Raji (cell line): ENCODE measurements around the gene SUSD3.

Experiments used
- POLR2A ChIP-seq: IDR thresholded peaks from 2 replicates; pipeline ENCODE4 v1.6.1; 2011; ENCODE audit warnings: low read depth, low read length, control low read depth; ENCODE audit not compliant: insufficient read depth

The SUSD3 gene

DNA sequence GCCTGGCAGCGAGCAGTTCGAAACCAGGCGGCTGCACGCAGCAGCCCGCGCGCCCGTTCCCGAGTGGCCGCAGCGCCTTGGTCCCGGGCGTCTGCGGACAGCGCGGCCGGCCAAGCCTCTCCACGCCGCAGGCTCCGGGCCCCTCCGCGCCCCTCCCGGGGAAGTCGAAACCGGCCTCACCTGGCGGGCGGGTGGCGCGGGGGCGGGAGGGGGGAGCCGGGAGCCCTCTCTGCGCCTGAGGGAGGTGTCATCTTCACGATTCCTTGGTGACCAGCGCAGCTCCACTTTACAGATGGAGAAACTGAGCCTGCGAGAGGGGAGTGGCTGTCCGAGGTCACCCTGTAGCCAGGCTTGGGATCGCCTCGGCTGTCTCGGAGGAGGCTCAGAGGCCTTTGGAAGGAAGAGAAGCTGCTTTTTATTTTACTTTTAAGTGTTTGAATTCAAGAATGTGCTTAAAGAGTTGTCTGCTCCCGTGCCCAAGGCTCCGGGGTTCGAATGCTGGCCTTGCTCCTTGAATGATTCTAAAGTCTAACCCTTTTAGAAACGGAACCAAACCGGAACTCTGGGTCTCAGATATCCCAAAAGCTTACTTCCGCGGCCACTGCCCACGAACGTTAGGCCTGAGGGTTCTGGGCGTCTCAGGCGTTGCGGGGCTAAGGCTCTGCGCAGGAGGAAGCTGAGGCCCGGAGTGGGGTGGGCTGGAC, 662 bp downstream of the SUSD3 start:
- 0 out of 2 replicates have a peak, but pooled peaks have one; percentile 40 for TF ChIP-seq POLR2A

DNA sequence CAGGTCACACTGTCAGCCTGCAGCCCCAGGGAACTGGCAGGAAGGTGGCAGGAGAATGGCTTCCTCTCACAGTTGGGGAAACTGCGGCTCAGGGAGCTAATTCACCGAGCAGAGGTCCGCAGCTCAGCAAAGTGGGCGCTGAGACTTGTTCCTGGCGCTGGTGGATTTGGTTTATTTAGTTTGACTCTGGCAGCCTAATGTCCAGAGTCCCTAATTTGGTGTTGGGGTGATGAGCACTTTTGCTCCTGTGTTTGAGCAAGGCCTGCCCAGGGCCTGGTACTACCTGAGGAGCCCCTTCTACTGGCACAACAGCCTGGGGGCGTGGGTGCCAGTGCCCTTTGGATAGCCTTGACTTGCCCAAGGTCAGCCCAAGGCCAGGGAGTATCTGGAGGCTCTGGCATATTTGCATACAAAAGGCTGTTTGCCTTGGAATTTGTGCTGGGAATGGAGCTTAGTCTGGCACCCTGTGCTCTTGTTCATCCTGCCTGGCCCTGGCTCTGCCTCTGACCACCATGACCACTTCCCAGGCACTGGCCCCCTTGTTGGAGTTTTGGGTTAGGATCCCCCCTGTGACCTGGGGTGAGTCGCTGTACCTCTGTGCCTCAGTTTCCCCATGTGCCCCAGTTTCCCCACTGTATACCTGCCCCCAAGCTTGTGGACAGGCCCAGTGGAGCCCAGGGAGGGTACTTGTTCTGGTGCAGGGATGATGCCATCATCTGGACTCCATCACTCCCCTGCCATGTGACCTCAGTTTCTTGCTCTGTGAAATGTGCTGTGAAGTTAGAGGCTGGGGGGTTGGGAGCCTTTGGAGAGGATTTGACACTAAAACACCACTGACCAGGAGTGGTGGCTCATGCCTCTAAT, 1.4 kb downstream of the SUSD3 start:
- TF ChIP-seq POLR2A: no peak; the same call in 1 of the 2 replicates

DNA sequence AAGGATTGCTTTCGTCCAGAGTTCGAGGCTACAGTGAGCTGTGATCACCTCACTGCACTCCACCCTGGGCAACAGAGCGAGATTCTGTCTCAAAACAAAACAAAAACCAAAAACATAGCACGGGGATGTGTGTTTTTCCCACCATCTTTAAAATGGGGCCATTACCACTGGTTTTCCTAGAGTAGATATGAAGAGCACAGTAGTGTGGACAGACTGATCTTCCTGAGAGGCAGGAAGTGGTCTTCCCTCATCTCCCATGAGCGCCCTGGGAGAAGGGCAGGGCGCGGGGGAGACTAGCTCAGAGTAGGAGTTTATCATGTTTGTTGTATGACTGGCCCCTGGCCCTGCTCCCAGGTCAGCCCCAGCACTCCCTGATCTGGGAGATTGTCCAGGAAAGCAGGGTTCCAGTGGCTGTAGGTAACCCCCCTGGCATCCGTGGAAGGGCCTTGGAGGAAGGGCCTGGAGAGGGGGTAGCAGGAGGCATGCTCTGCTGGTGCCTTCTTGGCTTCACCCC, 2.3 kb downstream of the SUSD3 start:
- TF ChIP-seq POLR2A: no peak

DNA sequence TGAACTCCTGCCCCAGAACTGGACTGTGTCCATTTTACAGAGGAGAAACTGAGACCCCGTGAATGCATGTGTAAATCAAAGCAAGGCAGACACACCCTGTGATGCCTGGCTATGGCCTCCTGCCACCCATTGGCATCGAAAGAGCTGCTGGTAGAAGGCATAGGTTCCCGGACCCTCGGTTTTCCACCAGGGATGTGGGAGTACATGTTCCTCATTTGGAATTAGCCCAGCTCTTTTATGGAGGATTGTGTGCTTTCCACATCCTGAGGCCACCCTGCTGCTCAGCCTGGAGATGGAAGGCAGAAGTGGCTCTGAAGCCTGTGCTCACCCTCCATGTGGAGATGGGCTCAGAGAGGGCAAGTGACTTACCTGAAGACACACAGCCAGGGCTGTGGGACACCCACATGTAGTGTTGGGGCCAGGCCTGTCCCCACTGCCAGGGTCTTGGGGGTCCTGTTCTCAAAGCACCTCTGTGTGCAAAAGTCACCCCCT, 2.8 kb downstream of the SUSD3 start:
- no peak for TF ChIP-seq POLR2A

DNA sequence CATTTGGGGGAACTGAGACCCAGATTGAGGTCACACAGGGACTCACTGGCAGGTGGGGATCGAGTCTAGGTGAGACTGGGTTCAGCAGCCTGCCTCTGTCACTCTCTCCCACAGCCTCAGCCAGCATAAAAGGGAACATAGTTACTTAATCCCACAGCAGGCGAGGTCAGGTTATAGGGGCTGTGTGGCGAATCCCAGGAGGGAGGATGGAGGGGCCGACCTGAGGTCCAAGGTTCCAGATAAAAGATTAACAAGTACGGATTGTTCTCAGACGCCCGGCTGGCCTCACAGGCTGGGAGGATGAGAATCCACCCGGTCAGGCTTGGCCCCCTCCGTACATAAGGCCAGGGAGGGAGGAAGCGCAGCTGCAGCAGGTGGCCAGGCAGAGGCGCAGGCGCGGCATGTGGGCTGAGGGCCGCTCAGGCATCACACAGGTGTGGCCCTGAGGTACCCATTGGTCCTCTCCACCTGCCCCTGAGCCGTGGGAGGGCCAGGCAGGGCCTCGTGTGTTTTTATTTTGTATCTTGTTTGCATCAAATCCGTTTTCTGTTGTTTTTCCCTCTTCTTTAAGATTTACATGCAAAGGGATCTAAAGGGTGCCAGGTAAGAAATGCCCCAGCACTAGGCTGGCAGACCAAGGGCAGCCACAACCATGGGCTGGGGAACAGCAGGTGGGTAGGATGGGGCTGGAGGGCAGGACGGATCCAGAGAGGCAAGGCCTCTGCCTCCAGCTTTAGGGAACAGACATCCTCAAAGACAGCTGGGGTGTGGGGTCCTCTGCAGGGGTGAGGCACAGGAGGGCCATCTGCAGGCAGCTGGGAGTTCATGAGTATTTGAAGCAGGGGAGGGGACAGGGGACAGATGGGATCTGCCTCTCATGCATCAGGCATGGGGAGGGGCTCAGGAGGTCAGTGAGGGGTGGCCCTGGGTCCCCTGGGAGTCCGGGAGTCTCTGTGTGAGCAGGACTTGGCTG, 3.6 kb downstream of the SUSD3 start:
- TF ChIP-seq POLR2A: peak; percentile 65

DNA sequence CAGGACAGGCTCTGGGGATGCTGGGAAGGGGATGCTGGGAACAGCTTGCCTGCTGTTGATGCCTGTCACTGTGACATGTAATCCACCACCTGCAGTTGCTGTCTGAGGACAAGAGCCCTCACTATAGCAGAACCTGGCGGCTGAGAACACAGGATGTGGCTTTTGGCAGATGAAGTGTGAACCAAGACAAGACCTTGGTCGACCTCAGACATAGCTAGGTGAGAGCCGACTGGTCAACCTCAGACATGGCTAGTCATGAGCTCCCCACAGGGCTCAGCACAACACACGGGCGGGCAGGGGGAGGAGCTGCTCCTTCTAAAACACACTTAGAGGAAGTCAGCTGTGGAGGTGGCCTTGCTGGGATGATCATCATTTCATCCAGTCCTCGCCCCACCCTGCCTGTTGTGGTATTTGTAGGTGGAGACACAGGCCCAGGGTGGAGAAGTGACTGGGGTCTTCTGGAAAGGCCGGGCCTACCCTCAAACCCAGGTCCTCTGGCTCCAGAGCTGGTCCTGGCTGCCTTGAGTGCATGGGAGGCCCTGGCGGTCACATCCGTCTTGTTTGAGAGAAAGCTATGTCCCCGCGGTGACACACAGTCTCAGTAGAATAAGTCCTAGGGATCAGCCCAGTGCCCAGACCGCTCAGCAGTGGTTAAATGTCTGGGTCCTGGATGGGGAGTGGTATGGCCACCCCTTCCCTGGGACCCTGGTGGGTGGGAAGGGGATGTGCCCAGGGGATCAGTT, 6.1 kb downstream of the SUSD3 start:
- TF ChIP-seq POLR2A: peak; percentile 77

DNA sequence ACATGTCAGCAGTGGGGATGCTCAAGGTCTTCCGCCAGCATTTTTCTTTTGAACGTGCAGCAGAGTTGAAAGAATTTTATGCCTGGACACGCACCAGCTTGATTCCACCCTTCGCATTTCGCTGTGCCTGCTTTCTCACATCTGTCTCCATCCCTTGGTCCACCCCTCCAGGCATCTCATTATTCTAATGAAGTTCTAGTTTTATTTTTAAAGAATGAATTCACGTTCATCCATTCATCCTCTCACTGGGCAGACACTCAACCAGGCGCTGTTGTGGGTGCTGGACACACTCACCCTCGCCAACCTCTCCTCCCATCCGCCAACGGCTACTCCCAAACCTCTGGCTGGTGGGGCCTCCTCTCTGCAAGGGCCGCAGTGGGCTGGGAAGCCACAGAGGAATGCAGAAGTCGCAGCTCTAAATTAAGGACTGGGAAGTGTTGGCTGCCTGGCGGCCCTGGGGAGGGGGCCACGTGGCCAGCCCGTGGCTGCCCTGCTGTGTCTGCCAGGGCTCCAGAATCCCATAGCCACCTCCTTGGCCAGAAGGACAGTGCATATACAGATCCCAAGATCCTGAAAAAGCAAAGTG, 6.7 kb downstream of the SUSD3 start:
- TF ChIP-seq POLR2A: no peak

DNA sequence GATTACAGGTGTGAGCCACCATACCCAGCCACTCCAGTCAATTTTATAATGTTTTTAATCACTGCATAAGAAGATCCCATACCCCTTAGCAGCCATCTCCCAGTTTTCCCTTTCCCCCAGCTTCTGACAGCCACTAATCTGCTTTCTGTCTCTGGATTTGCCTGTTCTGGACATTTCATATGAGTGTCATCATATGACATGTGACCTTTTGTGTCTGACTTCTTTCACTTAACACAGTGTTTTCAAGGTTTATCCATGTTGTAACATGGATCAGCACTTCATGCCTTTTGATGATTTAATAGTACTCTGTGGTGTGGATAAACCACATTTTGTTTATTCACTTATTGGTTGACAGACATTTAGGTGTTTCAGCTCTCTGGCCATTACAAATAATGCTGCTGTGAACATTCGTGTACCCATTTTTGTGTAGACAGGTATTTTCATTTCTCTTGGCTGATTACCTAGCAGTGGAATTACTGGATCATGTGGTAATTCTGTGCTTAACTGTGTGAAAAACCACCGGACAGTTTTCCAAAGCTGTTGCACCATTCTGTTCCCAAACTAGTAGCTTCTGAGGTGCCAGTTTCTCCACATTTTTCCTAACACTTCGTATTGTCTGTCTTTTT, 8.6 kb downstream of the SUSD3 start:
- TF ChIP-seq POLR2A: no peak

DNA sequence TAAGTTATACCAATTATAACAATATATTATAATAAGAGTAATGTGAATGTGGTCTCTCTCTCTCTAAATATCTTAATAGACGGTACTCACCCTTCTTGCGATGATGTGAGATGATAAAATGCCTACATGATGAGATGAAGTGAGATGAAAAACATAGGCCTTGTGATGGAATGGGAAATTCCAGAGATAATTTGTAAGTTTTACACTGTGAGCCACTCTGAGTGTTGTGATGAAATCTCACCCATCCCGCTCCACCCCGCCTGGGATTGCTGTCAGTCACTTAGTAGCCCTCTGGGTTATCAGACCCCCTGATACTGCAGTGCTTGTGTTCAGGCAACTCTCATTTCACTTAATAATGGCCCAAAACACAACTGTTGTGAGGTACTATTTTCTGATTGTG, 10.5 kb downstream of the SUSD3 start:
- no peak for TF ChIP-seq POLR2A

DNA sequence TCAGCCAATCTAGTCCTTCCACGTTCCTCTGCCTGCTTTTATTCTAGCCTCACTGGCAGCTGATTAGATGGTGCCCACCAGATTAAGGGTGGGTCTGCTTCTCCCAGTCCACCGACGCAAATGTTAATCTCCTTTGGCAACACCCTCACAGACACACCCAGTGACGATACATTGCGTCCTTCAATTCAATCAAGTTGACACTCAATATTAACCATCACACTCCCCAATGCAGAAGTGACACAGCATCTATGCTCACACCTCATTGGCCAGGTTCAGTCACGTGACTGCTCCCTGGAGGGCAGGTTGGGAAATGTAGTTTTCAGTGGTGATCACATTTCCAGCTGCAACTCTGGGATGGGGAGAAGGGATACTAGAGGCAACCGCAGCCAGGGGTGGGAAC, 13.0 kb downstream of the SUSD3 start:
- no peak for TF ChIP-seq POLR2A

DNA sequence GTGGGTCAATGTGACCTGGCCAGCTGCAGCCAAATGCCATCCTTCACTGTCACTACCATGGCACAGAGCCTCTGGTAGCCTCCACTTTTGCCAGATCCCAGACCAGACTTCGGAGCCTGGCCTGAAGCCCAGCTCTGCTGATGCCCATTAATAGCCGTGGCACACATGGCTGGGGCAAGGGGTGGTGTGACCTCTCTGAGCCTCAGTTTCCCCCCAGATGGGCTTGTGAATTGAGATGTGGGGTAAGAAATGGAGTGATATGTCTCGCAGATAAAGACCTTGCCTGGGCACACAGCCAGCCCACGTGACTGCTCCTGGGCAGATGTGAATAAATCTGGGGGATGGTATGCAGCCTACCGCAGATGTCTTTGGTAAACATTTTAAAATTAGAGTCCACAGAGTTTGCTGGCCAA, 13.9 kb downstream of the SUSD3 start:
- TF ChIP-seq POLR2A: no peak

DNA sequence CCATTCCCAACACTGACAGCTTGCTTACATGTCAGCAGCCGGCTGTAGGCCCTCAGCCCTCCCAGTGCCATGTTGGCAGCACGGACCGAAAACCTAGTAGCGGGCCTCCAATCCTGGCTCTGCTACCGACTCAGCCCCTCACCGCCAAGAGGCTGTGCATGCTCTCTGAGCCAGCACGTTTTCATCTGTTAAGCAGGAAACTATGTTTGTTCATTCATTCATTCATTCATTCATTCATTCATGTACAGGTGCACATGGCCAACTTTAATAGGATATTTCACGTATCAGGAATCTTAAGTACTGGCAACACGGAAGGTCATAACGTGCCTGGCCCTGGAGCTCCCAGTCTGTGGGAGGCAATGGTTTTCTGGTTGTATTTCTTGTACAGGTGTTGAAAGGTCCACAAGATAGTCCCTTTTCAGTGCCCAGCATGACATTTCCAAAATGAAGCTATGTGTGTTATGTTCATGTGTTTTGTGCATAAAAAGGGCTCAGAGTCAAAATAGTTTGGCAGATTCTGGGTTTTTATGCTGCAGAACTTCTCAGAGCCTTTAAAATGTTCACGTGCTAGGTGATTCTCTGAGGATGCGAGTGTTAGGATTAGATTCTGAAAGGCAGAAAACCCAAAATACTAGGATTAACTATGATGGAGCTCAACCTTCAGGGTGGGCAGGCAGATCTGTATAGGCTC, 17.7 kb downstream of the SUSD3 start:
- no peak for TF ChIP-seq POLR2A

DNA sequence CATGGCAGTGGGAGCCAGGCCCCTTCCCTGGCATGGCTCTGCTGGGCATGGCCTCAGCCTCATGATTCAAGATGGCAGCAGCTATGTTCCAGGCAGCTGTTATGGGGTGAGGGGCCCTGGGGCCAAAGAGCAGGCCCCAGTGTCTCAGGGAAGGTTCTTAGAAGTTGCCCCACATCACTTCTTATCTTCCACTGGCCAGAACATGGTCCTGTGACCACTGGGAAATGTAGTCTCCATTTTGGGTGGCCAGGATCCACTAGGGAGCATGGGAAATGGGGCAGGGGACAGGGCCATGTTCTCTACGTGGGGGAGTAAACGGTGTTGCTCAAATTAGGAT, 18.3 kb downstream of the SUSD3 start:
- TF ChIP-seq POLR2A: no peak
